ENCODE data around the gene TBC1D16.

- TF ChIP-seq EZH2 (IDR thresholded peaks at IDR 0.05) (no peak), POLR2AphosphoS5 (IDR thresholded peaks at IDR 0.05; ENCODE audit: borderline replicate concordance, low read depth, low read length) (no peak)
These were observed 103.0 kb downstream of the TBC1D16 start for GRCh38 chr17:79932451-79933306.

Measured in SK-N-MC (cell line).